ENCODE measurements around the gene SPEF2. TPM values are rescaled to one million over a fixed set of nuclear protein-coding genes. Genes with fewer than 3 reads are reported as not detected.
A peak's percentile ranks its signal among the peaks of the same experiment; 100 is the strongest.

The SPEF2 gene
- total RNA-seq, 1 experiment from 2014 or later = 10.6 TPM

GRCh38 chr5:35777358-35778087, 159.9 kb downstream of the SPEF2 start:
- Histone ChIP-seq H3K27me3 (ENCODE audit: insufficient read depth, low read depth) (no peaks in the 10 kb centered on the region), H3K4me2 (no peak overlapping the region), H3K4me1 (replicated peaks; ENCODE audit: insufficient read depth) (no peaks in the 10 kb centered on the region), H3F3A (ENCODE audit: insufficient read depth, low read depth) (no peaks in the 10 kb centered on the region), H3K4me3 (no peak overlapping the region), H4K20me1 (ENCODE audit: insufficient read depth) (no peaks in the 10 kb centered on the region), H3K79me2 (ENCODE audit: low read depth) (no peaks in the 10 kb centered on the region), H2AFZ (no peak overlapping the region), H3K9me2 (ENCODE audit: insufficient read depth) (no peaks in the 10 kb centered on the region), H3K36me3 (ENCODE audit: low read depth) (no peaks in the 10 kb centered on the region), H3K27ac (no peak overlapping the region), H3K9me3 (ENCODE audit: insufficient read depth, low read depth) (0 out of 2 replicates have a peak, but pooled peaks cover 6% of the 10 kb centered on the region)
- no TSS peak for BruUV-seq (replicated peaks)
- intact Hi-C loops (cut with micrococcal nuclease; ENCODE audit: unreplicated experiment) = loop anchor here (1.0 to 5.0 kb wide), 2 partner anchors 148 to 920 kb away; no protein-coding TSS in a partner anchor
- DNase-seq = peak; percentile 44 to 47
- CTCF ChIA-PET = interaction anchor here (0.6 kb wide), 1 partner anchor 75 kb away, joined by 3 read pairs; no protein-coding TSS in a partner anchor
- POLR2A ChIA-PET (ENCODE audit: unreplicated experiment) = no interaction called here
- TF ChIP-seq CTCF (conservative IDR thresholded peaks at IDR 0.05) (peak; percentile 87), EZH2 (IDR thresholded peaks at IDR 0.05; ENCODE audit: low read depth) (no peak)

GRCh38 chr5:35778259-35778769, 160.7 kb downstream of the SPEF2 start:
- no peak overlapping the region for H3K4me3 ChIP-seq
- BruUV-seq (replicated peaks) = no TSS peak
- no peak overlapping the region for H2AFZ ChIP-seq
- H3K9me2 ChIP-seq (ENCODE audit: insufficient read depth) = no peaks in the 10 kb centered on the region
- H3K79me2 ChIP-seq (ENCODE audit: low read depth) = no peaks in the 10 kb centered on the region
- ChIA-PET POLR2A (ENCODE audit: unreplicated experiment) (no interaction called here), CTCF (no interaction called here)
- TF ChIP-seq EZH2 (IDR thresholded peaks at IDR 0.05; ENCODE audit: low read depth) (no peak), CTCF (conservative IDR thresholded peaks at IDR 0.05) (no peak)
- 0 out of 2 replicates have a peak, but pooled peaks cover 6% of the 10 kb centered on the region for H3K9me3 ChIP-seq (ENCODE audit: insufficient read depth, low read depth)
- no peak for DNase-seq
- H3K4me2 ChIP-seq = no peak overlapping the region
- H4K20me1 ChIP-seq (ENCODE audit: insufficient read depth) = no peaks in the 10 kb centered on the region
- H3K36me3 ChIP-seq (ENCODE audit: low read depth) = no peaks in the 10 kb centered on the region
- H3K27ac ChIP-seq = no peak overlapping the region
- intact Hi-C loops (cut with micrococcal nuclease; ENCODE audit: unreplicated experiment) = loop anchor here (5.0 kb wide), 1 partner anchor 919 kb away; no protein-coding TSS in a partner anchor
- no peaks in the 10 kb centered on the region for H3F3A ChIP-seq (ENCODE audit: insufficient read depth, low read depth)
- H3K4me1 ChIP-seq (replicated peaks; ENCODE audit: insufficient read depth) = no peaks in the 10 kb centered on the region
- H3K27me3 ChIP-seq (ENCODE audit: insufficient read depth, low read depth) = no peaks in the 10 kb centered on the region

GRCh38 chr5:35780236-35780635, 162.6 kb downstream of the SPEF2 start:
- Histone ChIP-seq H3F3A (ENCODE audit: insufficient read depth, low read depth) (no peaks in the 10 kb centered on the region), H3K9me2 (ENCODE audit: insufficient read depth) (no peaks in the 10 kb centered on the region), H4K20me1 (ENCODE audit: insufficient read depth) (no peaks in the 10 kb centered on the region), H3K79me2 (ENCODE audit: low read depth) (no peaks in the 10 kb centered on the region), H3K27ac (no peak overlapping the region), H3K4me3 (no peak overlapping the region), H3K27me3 (ENCODE audit: insufficient read depth, low read depth) (no peaks in the 10 kb centered on the region), H2AFZ (no peak overlapping the region), H3K4me1 (replicated peaks; ENCODE audit: insufficient read depth) (no peaks in the 10 kb centered on the region), H3K9me3 (ENCODE audit: insufficient read depth, low read depth) (no peaks in the 10 kb centered on the region), H3K4me2 (no peak overlapping the region), H3K36me3 (ENCODE audit: low read depth) (no peaks in the 10 kb centered on the region)
- intact Hi-C loops (cut with micrococcal nuclease; ENCODE audit: unreplicated experiment) = no loop called here
- TF ChIP-seq EZH2 (IDR thresholded peaks at IDR 0.05; ENCODE audit: low read depth) (no peak), CTCF (conservative IDR thresholded peaks at IDR 0.05) (no peak)
- POLR2A ChIA-PET (ENCODE audit: unreplicated experiment) = no interaction called here
- DNase-seq = no peak
- no TSS peak for BruUV-seq (replicated peaks)
- CTCF ChIA-PET = interaction anchor here (0.7 kb wide), 1 partner anchor 386 kb away, joined by 5 read pairs; no protein-coding TSS in a partner anchor
